GM19468 (cell line): Measurements from ENCODE around the gene GPX2.

ENCODE experiments used
- ATAC-seq: cut with Tn5 transposase; IDR thresholded peaks from one replicate; pipeline ENCODE4 v1.9.1; 2021; ENCODE audit warnings: mild to moderate bottlenecking, moderate library complexity, moderate number of reproducible peaks; ENCODE audit not compliant: unreplicated experiment; ENCODE audit errors: extremely low read depth

The GPX2 gene

GRCh38 chr14:64942531-64943111 lies at the start of gene GPX2:
Gene GPX2 (minus strand): TSS chr14:64942745. CDS start chr14:64942726, 19 bp downstream.
- no peak for ATAC-seq

DNA sequence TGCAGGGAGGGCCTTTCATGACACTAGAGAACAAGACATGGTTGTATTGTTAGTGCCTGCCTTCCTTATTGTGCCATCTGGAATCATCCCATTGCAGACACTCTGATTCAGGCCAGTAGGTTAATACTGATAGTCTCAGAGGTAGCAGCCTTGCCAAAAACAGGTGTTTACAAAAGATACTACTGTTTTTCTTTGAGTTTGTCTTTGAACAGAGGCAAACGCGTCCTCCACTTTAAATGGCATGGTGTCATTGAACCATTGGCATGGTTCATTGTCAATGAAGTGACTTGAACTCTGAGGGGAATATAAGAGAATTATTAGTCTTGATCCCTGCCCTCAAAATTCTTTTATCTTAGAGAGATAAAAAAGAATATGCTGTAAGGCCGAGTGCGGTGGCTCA lies 48.4 kb upstream of the GPX2 start:
- no peak for ATAC-seq

DNA sequence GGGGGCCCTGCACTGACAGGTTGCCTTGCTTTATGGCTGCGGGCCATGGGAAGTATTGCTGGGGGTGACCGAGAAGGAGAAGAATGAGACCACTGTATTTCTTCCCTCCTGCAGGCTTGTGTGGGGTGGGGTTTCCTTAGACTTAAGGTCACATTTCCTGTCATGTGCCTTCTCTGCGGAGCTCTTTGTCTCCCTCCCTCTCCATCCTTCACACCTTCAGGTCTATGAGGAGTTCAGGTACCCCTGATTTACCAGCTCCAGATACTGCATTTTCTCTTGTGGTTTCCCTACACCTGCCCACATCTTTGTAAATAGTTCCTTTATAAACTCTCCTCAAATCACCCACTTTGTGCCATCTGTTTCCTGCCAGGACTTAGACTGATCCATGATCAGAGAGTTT lies 47.8 kb upstream of the GPX2 start:
- ATAC-seq: no peak

DNA sequence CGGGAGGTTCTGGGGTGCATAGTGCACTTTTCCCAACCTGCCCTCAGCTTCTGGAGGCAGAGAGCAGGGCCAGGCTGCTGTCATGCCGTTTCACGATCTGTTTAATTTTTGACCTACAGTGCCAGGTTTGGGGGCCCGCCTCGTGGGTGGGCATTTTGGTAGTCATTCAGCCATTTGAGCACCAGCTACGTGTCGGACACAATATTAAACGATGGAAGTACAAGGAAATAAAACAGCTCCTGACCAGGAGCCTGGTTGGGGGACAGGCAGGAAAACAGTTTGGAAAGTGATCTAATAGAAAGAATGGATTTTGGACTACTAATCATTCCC lies 44.9 kb upstream of the GPX2 start:
- no peak for ATAC-seq

- ATAC-seq: peak; percentile 76
Measured at GRCh38 chr14:64986648-64987437, 44.3 kb upstream of the GPX2 start, which contains the start of gene FNTB. Gene FNTB (plus strand): TSS chr14:64986895. CDS start chr14:64986954, 59 bp downstream.

- ATAC-seq: no peak
Measured at GRCh38 chr14:64983439-64984310, 41.1 kb upstream of the GPX2 start.

GRCh38 chr14:64979336-64980074 lies 37.0 kb upstream of the GPX2 start:
- ATAC-seq: no peak

DNA sequence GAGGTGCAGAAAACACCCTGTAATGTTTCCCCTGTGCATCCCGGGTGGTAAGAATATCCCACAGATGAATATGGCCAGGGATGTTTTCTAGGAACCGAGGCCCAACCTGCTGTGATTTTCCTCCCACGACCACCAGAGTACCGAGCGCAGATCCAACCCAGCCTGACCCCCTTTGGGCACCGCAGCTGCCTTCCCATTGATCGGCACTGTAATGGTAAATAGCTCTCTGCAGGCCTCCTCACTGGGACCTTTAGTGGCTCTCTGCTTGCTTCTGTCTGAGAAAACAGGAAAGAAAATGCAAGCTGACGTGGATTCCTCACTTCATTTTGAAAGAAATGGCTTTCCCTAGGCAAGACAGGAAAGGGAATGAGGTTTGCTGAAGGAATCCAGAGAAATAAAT lies 32.0 kb upstream of the GPX2 start:
- no peak for ATAC-seq

DNA sequence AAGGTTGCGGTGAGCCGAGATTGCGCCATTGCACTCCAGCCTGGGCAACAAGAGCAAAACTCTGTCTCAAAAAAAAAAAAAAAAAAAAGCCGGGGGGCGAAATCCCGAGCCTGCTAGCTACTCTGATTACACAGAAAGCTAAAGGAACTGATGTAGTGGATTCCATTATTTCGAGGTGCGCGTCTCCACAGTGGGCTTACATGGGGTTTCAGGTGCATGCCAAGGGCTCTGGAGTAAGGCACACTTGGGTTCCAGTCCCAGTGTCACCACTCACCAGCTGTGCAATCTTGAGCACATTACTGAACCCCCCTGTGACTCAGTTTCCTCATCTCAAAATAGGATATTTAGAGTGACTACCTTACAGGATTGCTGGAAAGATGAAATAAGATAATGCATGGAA lies 31.3 kb upstream of the GPX2 start:
- ATAC-seq: no peak

DNA sequence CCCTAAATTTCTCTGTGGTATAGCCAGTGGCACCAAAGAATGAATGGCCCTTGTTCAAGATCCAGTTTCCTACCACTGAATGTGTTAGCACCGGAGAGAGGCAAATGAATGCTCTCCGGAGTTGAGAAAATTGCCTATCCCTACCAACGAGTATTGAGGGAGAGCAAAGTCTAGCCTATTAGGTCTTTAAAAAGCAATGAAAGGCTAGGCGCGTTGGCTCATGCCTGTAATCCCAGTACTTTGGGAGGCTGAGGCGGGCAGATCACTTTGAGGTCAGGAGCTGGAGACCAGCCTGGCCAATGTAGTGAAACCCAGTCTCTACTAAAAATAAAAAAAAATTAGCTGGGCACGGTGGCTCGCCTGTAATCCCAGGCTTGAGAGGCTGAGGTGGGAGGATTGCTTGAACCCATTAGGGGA lies 30.5 kb upstream of the GPX2 start:
- no peak for ATAC-seq

- no peak for ATAC-seq
Measured at GRCh38 chr14:64971943-64972791, 29.6 kb upstream of the GPX2 start, which contains the start of gene RAB15. Gene RAB15 (minus strand): TSS chr14:64972336. CDS start chr14:64972076, 260 bp downstream.

DNA sequence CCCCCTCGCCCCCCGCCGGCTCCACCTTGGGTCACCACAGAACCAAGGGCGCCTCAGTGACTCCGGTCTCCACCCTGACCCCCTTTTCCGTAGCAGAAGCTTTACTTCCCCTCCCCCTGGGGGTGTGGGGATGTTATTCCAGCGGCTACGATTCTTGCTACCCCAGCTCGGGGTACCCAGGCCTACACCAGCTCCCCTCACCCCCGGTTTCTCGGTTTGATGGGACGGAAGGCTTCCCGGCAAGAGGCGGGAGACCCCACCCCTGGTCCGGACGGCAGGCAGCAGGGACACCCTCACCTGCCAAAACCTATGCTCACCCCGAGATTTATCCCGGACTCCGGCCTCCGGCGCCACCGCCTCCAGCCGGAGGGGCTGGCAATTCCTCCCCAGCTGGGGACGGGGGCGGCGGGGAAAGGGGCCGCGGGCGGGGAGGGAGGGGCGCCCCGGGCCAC lies 29.0 kb upstream of the GPX2 start:
- ATAC-seq: no peak

DNA sequence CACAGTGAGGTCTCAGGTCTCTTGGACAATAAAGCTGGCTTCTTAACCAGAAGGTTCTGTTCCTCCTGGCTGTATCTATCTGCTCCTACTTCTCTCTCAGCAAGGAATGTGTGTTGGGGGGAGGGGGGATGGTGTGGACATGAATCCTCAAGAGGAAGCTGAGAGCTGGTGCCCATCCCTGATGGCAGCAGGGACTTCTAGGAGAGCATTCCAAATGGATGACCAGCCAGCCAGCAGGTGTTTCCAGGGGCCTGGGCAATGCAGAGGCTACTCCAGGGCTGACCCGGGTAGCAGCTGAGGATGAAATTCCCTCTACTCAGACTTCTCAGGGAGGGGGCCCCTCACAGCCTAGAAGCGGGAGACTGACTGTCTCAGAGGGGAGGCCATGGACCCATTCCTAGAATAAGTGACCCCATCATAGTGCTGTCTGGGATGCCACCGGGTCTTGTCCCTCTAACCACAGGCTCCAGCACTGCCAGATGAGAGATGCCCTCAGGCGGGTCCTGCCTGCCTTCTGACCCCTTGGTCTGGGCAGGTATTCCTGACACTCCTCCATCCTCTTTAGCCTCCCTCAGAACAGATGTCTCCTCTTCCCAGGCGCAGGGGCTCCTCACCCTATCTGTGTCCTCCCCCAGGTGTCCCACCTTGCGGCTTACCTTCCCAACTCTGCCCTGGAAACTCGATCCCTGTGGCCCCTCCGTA lies 28.4 kb upstream of the GPX2 start:
- no peak for ATAC-seq

DNA sequence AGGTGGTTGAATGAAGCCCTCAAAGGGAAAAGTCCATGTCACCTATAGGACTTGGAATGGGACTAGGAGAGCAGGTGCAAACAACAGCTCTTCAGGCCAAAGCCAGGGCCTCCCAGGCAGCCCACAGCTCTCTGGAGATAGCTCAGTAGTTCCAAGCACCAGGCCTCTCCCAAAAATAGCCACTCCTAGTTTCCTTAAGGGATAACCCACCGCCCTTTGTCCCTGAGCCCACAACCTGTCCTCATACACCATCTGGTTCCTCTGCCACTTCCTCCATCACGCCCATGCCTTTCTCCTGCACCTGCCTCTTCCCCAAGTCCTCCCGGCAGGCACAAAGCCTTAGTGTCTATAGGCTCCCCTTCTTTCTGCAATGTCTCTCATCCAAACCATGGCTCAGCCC lies 27.5 kb upstream of the GPX2 start:
- no peak for ATAC-seq

DNA sequence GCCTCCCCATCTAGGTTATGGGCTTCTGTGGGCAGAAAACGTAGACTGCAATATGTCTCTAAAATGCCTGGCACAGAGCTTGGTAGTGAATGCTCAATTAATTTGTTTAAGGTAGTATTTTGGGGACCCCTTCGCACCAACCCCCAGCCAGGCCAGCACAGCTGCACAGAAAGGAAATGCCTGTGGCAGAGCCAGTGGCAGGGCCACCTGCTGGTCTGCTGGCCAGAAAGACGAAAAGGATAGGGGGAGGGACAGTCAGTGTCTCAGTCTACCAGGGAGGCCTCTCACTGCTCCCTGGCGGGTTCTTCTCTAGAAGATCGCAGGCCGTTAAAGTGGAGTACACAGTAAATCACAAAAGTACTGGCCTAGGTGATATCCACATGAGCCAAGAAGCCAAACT lies 26.1 kb upstream of the GPX2 start:
- no peak for ATAC-seq

DNA sequence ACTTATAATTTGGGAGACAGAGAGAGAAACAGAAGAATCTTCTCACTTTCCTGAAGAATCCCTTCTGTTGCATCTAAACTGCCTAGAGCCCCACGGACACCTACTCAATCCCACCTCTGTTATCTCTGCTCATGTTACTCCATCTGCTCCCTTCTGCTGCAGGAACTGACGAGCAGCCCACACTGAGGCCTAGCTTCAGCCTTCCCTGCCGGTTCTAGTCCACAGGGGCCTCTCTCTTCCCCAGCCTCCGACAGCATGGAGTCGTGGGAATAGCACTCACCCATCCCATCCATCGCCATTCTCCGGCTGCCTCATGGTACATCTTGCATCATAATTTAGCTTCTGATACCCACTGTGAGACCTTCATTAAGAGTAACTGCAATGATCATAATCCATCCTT lies 25.6 kb upstream of the GPX2 start:
- no peak for ATAC-seq

DNA sequence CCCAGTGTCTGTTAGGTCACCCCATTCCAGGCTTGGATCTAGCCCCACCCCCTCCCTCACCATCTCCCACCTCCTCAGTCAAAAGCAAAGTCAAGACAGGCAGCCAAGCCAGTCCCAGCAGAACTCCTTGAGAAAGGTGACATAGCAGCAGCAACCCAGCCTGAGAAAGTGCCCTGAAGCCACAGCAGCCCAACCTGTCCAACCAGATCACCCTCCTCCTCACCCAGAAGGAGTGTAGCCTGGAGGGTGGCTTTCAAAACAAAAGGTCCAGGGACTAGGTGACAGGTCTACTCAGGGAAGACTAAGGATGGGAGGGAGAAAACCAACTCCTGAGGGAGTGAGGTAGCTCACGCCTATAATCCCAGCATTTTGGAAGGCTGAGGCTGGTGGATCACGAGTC lies 24.4 kb upstream of the GPX2 start:
- ATAC-seq: no peak

DNA sequence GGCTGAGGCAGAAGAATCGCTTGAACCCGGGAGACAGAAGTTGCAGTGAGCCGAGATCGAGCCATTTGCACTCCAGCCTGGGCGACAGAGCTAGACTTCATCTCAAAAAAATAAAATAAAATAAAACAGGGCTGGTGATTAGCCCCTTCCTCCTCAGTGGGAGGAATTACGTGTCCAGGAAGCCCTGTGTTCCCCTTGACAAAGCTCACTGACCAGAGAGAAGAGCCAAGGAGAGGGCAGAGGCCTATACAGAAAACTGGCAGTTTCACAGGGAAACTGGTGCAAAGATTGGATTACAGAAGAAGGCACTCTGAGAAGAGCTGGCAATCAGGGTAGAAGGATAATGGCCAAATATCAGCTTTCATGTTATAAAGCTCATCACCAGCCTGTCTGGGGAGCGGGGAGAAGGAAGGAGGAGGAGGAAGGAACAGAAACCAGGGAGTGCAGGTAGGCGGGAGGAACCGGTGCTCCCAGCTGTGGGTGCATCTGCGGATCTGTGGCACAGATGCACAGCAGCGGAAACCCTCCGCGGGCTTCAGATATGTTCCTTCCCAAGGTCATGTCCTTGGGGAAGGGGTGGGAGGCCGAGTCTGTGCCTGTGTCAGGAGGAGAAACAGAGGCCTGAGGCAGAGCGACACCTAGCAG lies 22.9 kb upstream of the GPX2 start:
- ATAC-seq: no peak
